Mesenteric fat pad (tissue), 1 donor: ENCODE data around the gene NDC1. TPM values are rescaled to one million over a fixed set of nuclear protein-coding genes. Genes with fewer than 3 reads are reported as not detected.

ENCODE experiments used
- DNase-seq: peaks from one replicate; pipeline ENCODE4 v3.0.0-alpha.2; 2020; ENCODE audit warnings: low spot score
- total RNA-seq: library from RNA; stranded (reverse); fragmentation: NEBNext Ultra II Directional; extraction: Animal tissue kit (Norgen Biotek cat#: 25700); gene quantifications from one replicate; pipeline ENCODE4 v1.2.1, GENCODE V29; 2021
- donor health status: DM: yes; HTN: yes; CAD: no.

The NDC1 gene
- total RNA-seq, 1 donor from 2014 or later: 7.9 TPM

GRCh38 chr1:53732409-53732808, 105.7 kb downstream of the NDC1 start:
- no peak for DNase-seq

GRCh38 chr1:53731779-53732305, 106.3 kb downstream of the NDC1 start:
- no peak for DNase-seq

GRCh38 chr1:53731043-53731600, 107.0 kb downstream of the NDC1 start:
- no peak for DNase-seq

GRCh38 chr1:53730224-53730865, 107.8 kb downstream of the NDC1 start:
- no peak for DNase-seq

- no peak for DNase-seq
Observed at GRCh38 chr1:53729456-53730223, 108.5 kb downstream of the NDC1 start.

DNA sequence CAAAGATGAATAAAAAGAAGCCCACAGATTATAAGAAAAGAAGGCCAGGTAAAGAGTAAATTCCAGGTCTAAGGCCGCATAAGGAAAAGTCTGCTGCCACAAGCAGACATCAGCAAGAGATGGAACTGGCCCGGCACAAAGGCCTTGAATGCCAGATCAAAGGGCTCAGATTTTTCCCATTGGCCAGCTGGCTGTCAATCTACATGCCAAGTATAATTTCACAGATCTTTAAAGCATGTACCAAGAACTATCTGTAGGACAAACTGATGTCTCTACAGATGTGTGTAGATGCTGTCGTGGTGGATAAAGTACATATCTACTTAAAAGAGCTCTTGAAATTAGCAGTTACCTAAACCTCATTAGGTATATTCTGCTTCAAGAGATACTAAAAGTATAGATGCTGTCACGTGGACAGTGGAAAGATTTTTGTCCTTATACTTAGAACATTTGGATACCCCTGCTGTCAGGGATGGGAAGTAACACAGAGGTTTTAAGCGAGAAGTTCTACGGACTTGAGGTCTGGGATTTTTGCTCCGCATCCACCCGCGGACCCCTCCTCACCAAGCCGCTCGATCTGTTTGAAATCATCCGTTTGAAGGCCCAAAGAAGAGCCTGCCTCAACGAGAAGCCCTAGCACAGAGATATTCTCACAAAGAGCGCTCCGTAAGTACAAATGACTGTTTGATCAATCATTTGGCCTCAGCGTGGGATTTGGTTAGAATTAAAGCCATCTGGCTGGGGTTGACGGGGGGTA, 109.2 kb downstream of the NDC1 start:
- DNase-seq: no peak

GRCh38 chr1:53728196-53728595, 109.9 kb downstream of the NDC1 start:
- no peak for DNase-seq

GRCh38 chr1:53727461-53728092, 110.5 kb downstream of the NDC1 start:
- no peak for DNase-seq

DNA sequence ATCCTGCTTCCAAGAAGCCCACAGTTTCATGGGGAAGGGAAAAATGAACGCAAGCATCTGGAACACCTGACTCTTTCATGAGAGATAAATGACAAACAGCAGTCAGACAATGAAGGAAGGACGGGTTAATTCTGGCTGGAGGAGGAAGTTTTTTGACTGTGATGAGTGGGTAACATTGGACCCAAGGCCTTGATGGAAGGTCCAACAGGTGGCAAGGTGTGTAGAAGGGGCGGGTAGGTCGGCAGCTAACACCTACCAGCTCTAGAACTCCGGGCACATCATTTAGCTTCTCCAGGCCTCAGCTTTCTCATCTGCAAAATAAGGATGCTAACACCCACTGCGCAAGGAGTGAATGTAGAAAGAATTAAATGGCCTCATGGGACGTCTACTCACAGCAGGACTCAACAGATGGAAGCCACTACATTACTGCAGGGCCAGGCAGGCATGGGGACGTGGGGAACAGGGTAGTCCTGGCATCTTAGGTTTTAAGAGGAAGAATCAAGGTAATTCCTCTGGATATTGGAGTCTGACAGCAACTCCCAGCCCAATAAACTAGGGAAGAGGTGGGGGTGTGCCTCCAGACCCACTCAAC, 112.0 kb downstream of the NDC1 start:
- DNase-seq: no peak

DNA sequence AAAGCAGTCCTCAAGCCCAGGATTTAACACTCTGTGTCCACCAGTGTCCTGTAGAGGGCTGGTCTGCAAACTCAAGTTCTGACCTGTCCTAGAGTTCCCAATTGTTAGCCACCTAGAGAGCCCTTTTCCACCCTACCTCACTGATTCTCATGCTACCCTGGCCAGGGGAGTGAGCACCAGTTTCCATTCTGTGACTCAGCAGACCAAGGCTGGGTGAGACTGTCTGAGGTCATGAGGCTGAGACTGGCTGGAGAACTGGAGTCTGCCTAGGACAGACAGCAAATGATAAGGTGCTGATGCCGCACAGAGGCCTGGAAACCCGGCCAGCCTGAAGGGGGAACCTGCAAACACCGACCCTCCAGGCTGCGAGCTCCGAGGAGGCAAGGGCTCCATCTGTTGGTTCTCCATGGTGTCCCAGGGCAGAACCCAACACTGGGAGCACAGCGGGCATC, 112.8 kb downstream of the NDC1 start:
- DNase-seq: no peak

- no peak for DNase-seq
Observed at GRCh38 chr1:53722025-53722424, 116.1 kb downstream of the NDC1 start.

DNA sequence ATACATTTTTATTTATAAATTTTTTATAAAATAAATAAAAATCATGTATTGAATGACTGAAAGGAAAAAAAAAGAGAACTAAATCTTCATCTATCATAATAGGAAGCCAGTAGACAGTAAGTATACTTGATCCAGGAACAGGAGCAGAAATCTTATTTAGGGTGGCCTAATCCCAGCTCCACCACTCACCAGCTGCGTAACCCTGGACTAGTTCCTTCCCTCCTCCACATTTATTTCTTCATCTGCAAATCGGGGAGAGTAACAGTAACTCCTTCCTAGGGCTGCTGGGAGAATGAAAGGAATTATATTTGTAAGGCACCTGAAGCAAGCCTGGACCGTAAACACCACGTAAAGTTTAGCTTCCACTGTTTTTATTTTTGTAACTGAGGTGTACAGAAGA, 117.0 kb downstream of the NDC1 start:
- DNase-seq: no peak

- no peak for DNase-seq
Observed at GRCh38 chr1:53719469-53719868, 118.6 kb downstream of the NDC1 start.

DNA sequence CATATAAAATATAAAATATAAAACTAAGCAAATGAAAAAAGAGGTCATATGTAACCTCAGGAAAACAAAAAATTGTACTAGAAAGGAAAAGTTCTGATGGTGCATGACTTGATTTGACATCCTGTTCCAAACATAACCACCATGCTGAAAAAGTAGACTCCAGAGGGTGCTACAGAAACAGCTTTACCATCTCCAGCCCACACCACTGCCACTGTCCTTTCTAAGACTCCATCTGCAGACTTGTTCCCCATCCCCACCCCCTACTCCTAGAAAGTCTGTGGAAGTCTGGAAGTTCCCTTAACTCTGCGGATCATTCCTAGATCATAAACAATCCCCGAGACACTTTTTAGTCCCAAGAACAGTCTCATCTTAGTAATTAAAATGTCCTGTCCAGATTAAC, 119.7 kb downstream of the NDC1 start:
- DNase-seq: no peak

GRCh38 chr1:53717025-53717804, 120.9 kb downstream of the NDC1 start:
- DNase-seq: no peak

DNA sequence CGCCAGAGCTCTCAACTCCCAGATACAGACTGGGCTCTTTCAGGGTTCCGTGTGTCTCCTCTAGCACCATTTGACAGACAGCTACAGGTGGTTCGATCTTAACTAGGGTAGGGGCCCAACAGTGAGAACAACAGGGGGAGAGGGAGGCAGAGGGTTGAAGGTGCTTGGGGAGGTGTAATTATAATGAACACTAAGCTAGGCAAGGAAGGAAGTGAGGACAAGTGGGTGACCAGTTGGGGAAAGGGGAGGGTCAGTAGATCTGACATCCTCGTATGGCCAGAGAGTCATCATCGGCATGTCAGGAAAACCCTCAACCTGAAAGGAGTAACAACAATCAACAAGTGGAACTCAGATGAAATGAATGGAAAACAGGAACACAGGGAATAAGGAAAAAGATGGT, 121.9 kb downstream of the NDC1 start:
- no peak for DNase-seq

DNA sequence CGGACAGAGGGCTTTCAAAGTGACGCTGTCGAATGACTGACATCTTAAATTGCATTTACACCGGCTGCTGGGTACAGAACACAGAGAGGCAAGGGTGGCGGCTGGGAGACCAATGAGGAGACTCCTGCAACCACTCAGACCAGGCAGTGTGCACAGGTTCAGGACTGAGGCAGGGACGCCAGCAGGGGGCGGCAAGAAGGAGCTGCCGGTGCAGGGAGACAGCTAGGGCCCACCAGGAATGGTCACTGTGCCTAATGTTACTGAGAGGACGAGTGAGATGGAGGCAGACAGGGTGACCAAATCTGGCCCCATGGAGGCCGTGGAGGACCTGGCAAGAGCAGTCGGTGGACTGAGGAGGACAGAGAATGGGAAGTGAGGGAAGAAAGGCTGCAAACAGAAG, 122.6 kb downstream of the NDC1 start:
- DNase-seq: no peak
